ENCODE results near the gene MIAT. TPM values are rescaled to one million over a fixed set of nuclear protein-coding genes. Genes with fewer than 3 reads are reported as not detected.

MIAT gene
- total and polyA plus RNA-seq, 2 donors from 2014 or later, result 0.04 to 6.8 TPM

GRCh38 chr22:26648011-26648497, 9.3 kb upstream of the MIAT start:
- Histone ChIP-seq H3K9me3 (ENCODE audit: control insufficient read depth in 2 of 3, insufficient read depth in 1 of 3, low read length in 3 of 3) (no peaks in the 10 kb centered on the region), H3K9ac (ENCODE audit: low read length in 3 of 3) (no peak overlapping the region), H3K27me3 (ENCODE audit: control insufficient read depth, insufficient read depth, low read length) (no peaks in the 10 kb centered on the region), H3K4me3 (ENCODE audit: low read length in 3 of 3) (no peak overlapping the region), H3K27ac (ENCODE audit: low read depth in 2 of 2, low read length in 2 of 2) (no peak overlapping the region), H3K4me1 (ENCODE audit: control insufficient read depth in 2 of 3, insufficient read depth in 2 of 3, low read depth in 1 of 3, low read length in 3 of 3) (peaks cover 0 to 3% (median 3%) of the 10 kb centered on the region in 3 donors), H3K36me3 (ENCODE audit: control insufficient read depth in 2 of 3, insufficient read depth in 3 of 3, low read length in 3 of 3) (no peaks in the 10 kb centered on the region)
- no peak for TF ChIP-seq CTCF (IDR thresholded peaks at IDR 0.05; ENCODE audit: borderline replicate concordance, extremely low read depth, insufficient read depth)
- peak in 1 of 5 donors; percentile 55 for DNase-seq
- FAIRE-seq, result no peak
- intact Hi-C loops (cut with DNase I), result no loop called here

DNA sequence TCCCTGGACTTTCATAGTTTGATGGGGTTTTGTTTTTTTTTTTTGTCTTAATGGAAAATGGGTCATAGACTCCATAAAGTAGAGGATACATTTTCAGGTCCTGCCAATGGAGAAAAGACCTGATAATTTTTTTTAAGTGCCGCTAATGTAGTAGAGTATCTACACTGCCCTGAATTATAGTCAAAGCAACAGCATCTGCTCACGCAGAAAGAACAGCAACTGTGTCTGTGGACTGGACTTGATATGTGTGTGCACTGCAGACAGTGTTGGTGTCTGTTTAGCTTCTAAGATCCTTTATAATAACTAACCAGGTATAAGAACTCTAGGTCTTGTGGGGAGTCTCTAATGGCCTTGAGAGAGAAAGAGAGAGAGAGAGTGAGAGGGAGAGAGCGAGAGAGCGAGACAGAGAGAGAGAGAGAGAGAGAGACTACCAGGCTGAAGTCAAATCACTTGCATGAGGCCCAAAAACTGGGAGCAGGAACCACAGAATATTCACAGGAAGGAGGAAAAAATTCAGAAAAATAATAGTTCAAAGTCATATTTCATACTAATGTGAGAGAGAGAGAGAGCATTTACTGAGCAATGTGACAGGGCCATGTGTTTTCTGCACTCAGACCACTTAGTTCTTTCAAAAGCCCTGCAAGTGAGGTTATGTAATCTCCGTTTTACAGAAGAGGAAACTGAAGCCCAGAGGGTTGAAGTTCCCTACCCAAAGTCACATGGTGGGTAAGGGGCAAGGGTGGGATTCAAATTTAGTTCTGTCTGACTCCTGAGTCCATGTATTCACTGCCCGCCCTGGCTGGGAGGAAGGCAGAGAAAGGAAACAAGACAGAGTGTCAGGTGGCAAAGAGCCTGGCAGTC, 8.6 kb upstream of the MIAT start:
- FAIRE-seq (no peak), DNase-seq (no peak)
- H3K36me3 ChIP-seq (ENCODE audit: control insufficient read depth in 2 of 3, insufficient read depth in 3 of 3, low read length in 3 of 3), result no peaks in the 10 kb centered on the region
- no peak overlapping the region for H3K27ac ChIP-seq (ENCODE audit: low read depth in 2 of 2, low read length in 2 of 2)
- H3K9me3 ChIP-seq (ENCODE audit: control insufficient read depth in 2 of 3, insufficient read depth in 1 of 3, low read length in 3 of 3), result no peaks in the 10 kb centered on the region
- no peak for TF ChIP-seq CTCF (IDR thresholded peaks at IDR 0.05; ENCODE audit: borderline replicate concordance, extremely low read depth, insufficient read depth)
- no peaks in the 10 kb centered on the region for H3K27me3 ChIP-seq (ENCODE audit: control insufficient read depth, insufficient read depth, low read length)
- intact Hi-C loops (cut with DNase I), result no loop called here
- no peak overlapping the region for H3K4me3 ChIP-seq (ENCODE audit: low read length in 3 of 3)
- no peak overlapping the region for H3K9ac ChIP-seq (ENCODE audit: low read length in 3 of 3)
- peaks cover 0 to 3% (median 3%) of the 10 kb centered on the region in 3 donors for H3K4me1 ChIP-seq (ENCODE audit: control insufficient read depth in 2 of 3, insufficient read depth in 2 of 3, low read depth in 1 of 3, low read length in 3 of 3)

GRCh38 chr22:26650722-26651421, 6.5 kb upstream of the MIAT start:
- Histone ChIP-seq H3K4me1 (ENCODE audit: control insufficient read depth in 2 of 3, insufficient read depth in 2 of 3, low read depth in 1 of 3, low read length in 3 of 3) (no peaks in the 10 kb centered on the region), H3K27me3 (ENCODE audit: control insufficient read depth, insufficient read depth, low read length) (no peaks in the 10 kb centered on the region), H3K9me3 (ENCODE audit: control insufficient read depth in 2 of 3, insufficient read depth in 1 of 3, low read length in 3 of 3) (no peaks in the 10 kb centered on the region), H3K9ac (ENCODE audit: low read length in 3 of 3) (no peak overlapping the region), H3K36me3 (ENCODE audit: control insufficient read depth in 2 of 3, insufficient read depth in 3 of 3, low read length in 3 of 3) (no peaks in the 10 kb centered on the region), H3K27ac (ENCODE audit: low read depth in 2 of 2, low read length in 2 of 2) (no peak overlapping the region), H3K4me3 (ENCODE audit: low read length in 3 of 3) (no peak overlapping the region)
- DNase-seq (peak in 1 of 5 donors; percentile 18), FAIRE-seq (no peak)
- no peak for TF ChIP-seq CTCF (IDR thresholded peaks at IDR 0.05; ENCODE audit: borderline replicate concordance, extremely low read depth, insufficient read depth)
- intact Hi-C loops (cut with DNase I), result no loop called here
